Activated CD8-positive, alpha-beta T cell treated with anti-CD3 and anti-CD28 coated beads for 36 hours (primary cell): ENCODE results near the gene ZNF789. TPM values are rescaled to one million over a fixed set of nuclear protein-coding genes. Genes with fewer than 3 reads are reported as not detected.
"Not testable (repeated sequence)": the region's sequence is repeated elsewhere in the genome, so short reads cannot be mapped to it uniquely, and the experiment has no call there.

Source experiments
- ATAC-seq: fragments of 200-7000 bp; cut with Tn5 transposase; one replicate; pipeline ENCODE4 v1.10.0; 2021; ENCODE audit warnings: mild to moderate bottlenecking, moderate library complexity
- CTCF ChIA-PET: fragments of 350-600 bp; sonication (Branson Sonifier 250); formaldehyde crosslinking; loops from one replicate; lab custom pipeline; 2021; ENCODE audit warnings: antibody characterized with exemption; lab: Charles Lee
- POLR2A ChIA-PET: fragments of 350-600 bp; sonication (Branson Sonifier 250); formaldehyde crosslinking; loops from one replicate; lab custom pipeline; 2021; ENCODE audit warnings: antibody characterized with exemption; lab: Charles Lee
- DNase-seq: peaks from one replicate; pipeline ENCODE4 v3.0.0-alpha.2; 2020
- H3K27ac Mint-ChIP-seq: one replicate; pipeline ENCODE4 v1.8.0; 2021; ENCODE audit warnings: mild to moderate bottlenecking, mixed read lengths
- H3K27me3 Mint-ChIP-seq: one replicate; pipeline ENCODE4 v1.8.0; 2021; ENCODE audit warnings: mixed read lengths
- H3K36me3 Mint-ChIP-seq: one replicate; pipeline ENCODE4 v1.8.0; 2021; ENCODE audit warnings: low read depth, mixed read lengths
- H3K4me1 Mint-ChIP-seq: one replicate; pipeline ENCODE4 v1.8.0; 2021; ENCODE audit warnings: low read depth, mixed read lengths
- H3K4me3 Mint-ChIP-seq: one replicate; pipeline ENCODE4 v1.8.0; 2021; ENCODE audit warnings: mild to moderate bottlenecking, moderate library complexity, mixed read lengths
- H3K9me3 Mint-ChIP-seq: one replicate; pipeline ENCODE4 v1.8.0; 2021; ENCODE audit warnings: mixed read lengths
- intact Hi-C: fragments of 100-400 bp; cut with micrococcal nuclease; formaldehyde crosslinking; loops from one replicate; pipeline ENCODE4 v1.10.0; 2022
- total RNA-seq, 2 experiments: library from RNA; stranded (reverse); gene quantifications; one replicate each; pipeline ENCODE4 v1.2.3, GENCODE V29; 2021
- TF ChIP-seq, protein P1 (sequence below): fragments of 200-600 bp; IDR thresholded peaks from one replicate; pipeline ENCODE4 v1.8.0; 2022; ENCODE audit warnings: antibody characterized with exemption, mild to moderate bottlenecking

Gene ZNF789
- total RNA-seq, 2 experiments from 2014 or later: 18.8 to 19.1 TPM

DNA sequence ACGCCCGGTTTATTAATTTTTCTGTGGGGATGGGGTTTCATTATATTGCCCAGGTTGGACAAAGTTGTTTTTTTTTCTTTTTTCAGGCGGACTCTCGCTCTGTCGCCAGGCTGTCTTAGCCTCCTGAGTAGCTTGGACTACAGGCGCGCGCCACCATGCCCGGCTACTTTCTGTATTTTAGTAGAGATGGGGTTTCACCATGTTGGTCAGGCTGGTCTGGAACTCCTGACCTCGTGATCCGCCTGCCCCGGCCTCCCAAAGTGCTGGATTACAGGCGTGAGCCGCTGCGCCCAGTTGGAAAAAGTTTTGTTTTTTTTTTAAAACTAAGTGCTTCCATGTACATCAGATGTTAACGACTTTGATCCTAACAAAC, 27.9 kb downstream of the ZNF789 start:
- DNase-seq (peak; percentile 14), ATAC-seq (no peak)
- ChIA-PET CTCF (interaction anchor here (1.2 to 1.5 kb wide), 3 partner anchors 51 to 80 kb away, joined by 3 to 4 read pairs (median 3); partner anchors contain the start of gene FAM200A), POLR2A (interaction anchor here (0.6 to 3.1 kb wide), 11 partner anchors 17 to 124 kb away, joined by 3 to 20 read pairs (median 4); partner anchors contain the start of genes ATP5MF, ZNF655 and ZNF789)
- H3K27ac Mint-ChIP-seq: peak overlapping the region; percentile 99
- no peaks in the 10 kb centered on the region for H3K27me3 Mint-ChIP-seq
- H3K4me3 Mint-ChIP-seq: peak overlapping the region; percentile 99
- TF ChIP-seq, protein P1, sequence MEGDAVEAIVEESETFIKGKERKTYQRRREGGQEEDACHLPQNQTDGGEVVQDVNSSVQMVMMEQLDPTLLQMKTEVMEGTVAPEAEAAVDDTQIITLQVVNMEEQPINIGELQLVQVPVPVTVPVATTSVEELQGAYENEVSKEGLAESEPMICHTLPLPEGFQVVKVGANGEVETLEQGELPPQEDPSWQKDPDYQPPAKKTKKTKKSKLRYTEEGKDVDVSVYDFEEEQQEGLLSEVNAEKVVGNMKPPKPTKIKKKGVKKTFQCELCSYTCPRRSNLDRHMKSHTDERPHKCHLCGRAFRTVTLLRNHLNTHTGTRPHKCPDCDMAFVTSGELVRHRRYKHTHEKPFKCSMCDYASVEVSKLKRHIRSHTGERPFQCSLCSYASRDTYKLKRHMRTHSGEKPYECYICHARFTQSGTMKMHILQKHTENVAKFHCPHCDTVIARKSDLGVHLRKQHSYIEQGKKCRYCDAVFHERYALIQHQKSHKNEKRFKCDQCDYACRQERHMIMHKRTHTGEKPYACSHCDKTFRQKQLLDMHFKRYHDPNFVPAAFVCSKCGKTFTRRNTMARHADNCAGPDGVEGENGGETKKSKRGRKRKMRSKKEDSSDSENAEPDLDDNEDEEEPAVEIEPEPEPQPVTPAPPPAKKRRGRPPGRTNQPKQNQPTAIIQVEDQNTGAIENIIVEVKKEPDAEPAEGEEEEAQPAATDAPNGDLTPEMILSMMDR: no peak
- intact Hi-C loops: loop anchor here (2.0 to 10.0 kb wide), 2 partner anchors 28 to 54 kb away; partner anchors contain the start of genes FAM200A, ZNF655 and ZNF789
- H3K9me3 Mint-ChIP-seq: peaks cover 3% of the 10 kb centered on the region
- peaks cover 27% of the 10 kb centered on the region for H3K4me1 Mint-ChIP-seq
- peaks cover 32% of the 10 kb centered on the region for H3K36me3 Mint-ChIP-seq

DNA sequence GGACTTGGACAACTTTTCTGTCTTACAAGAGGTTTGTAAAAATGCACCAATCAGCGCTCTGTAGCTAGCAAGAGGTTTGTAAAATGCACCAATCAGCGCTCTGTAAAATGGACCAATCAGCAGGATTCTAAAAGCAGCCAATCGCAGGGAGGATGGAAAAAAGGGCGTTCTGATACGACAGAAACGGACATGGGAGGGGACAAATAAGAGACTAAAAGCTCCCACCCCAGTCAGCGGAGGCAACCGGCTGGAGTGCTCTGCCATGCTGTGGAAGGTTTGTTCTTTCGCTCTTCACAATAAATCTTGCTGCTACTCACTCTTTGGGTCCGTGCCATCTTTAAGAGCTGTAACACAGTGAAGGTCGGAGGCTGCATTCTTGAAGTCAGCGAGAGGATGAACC, 28.5 kb downstream of the ZNF789 start:
- H3K36me3 Mint-ChIP-seq: peaks cover 28% of the 10 kb centered on the region
- DNase-seq: peak; percentile 33

DNA sequence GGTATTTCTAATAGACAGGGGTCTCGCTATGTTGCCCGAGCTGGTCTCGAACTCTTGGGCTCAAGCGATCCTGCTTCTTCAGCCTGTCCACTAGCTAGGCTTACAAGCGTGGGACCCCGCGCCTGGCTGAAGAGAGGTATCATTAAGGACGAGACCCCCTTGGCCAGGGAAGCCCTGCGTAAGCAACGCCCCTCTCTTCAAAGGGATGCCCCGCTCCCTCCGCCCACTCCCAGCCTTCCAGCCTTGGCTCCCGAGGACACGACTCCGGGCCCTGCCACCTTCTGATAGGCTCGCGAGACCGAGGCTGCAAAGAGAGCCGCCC, 31.6 kb downstream of the ZNF789 start:
- no peak for DNase-seq
- no peak for ATAC-seq
- Mint-ChIP-seq H3K27ac (peak overlapping the region; percentile 95), H3K4me3 (peak overlapping the region; percentile 84), H3K4me1 (peaks cover 27% of the 10 kb centered on the region), H3K9me3 (peaks cover 3% of the 10 kb centered on the region), H3K36me3 (peaks cover 18% of the 10 kb centered on the region), H3K27me3 (no peaks in the 10 kb centered on the region)
- intact Hi-C loops: loop anchor here (10.0 kb wide), 1 partner anchor 51 kb away; the partner anchor contains the start of genes FAM200A and ZNF655
- CTCF ChIA-PET: interaction anchor here (0.9 to 1.9 kb wide), 5 partner anchors 11 to 486 kb away, joined by 3 to 6 read pairs (median 4); no protein-coding TSS in a partner anchor
- POLR2A ChIA-PET: interaction anchor here (0.6 to 2.8 kb wide), 9 partner anchors 9 to 415 kb away, joined by 3 to 9 read pairs (median 4); partner anchors contain the start of genes ATP5MF, TRIM4, ZNF655 and ZSCAN25
- TF ChIP-seq, protein P1: no peak

More for the DNA sequence above, 28.5 kb downstream of the ZNF789 start:
- H3K27ac Mint-ChIP-seq, H3K27me3 Mint-ChIP-seq, ATAC-seq, H3K9me3 Mint-ChIP-seq, CTCF ChIA-PET: not testable (repeated sequence)
- intact Hi-C loops: loop anchor here (2.0 to 10.0 kb wide), 2 partner anchors 28 to 54 kb away; partner anchors contain the start of genes FAM200A, ZNF655 and ZNF789
- H3K4me1 Mint-ChIP-seq: peaks cover 32% of the 10 kb centered on the region
- H3K4me3 Mint-ChIP-seq: peak overlapping the region; percentile 99
- POLR2A ChIA-PET: interaction anchor here (1.5 to 3.1 kb wide), 3 partner anchors 28 to 79 kb away, joined by 3 to 19 read pairs (median 11); partner anchors contain the start of genes ATP5MF and ZNF789

DNA sequence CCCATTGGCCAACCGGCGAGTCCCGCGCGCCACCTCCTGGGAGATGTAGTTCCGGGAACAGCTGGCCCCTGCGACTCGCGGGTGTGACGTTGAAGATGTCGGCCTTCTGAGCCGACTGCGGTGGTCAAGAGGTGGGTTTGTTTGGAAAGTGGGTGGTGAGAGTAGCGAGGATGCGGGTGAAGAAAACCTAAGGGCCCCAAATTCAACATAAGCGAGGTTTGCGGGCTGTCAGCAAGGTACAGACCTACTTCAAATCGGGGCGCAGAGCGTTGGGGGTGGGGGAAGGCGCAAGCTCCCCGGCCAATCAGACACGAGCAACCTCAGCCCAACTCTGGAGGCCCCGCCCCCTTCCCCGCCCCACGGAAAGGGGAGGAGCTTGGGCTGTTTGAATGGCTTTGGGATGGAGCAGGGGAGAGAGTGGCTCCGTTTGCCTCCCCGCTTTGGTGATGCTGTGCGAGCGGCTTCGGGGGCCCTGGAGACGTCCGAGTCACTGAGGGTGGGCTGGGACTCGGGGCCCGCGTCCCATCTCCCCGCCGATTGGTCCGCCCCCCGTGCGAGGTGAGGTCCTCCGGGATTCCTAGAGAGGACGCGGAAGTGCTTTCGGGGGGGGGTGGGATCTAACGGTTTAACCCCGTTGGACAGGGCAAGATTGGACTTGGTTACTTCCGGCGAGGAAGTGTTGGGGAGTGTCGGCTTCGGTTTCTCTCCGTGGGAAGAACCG, 32.1 kb downstream of the ZNF789 start, which contains the start of gene ZKSCAN5:
Gene ZKSCAN5 (plus strand): TSS at position 60 of the 721 bp plus-strand sequence. CDS start 1,383 bp downstream, outside the sequence.
- Mint-ChIP-seq H3K27ac (peak within 1 kb of the TSS; percentile 95), H3K4me1 (peaks cover 27% of the 10 kb centered on the region), H3K4me3 (peak within 1 kb of the TSS; percentile 84), H3K36me3 (peaks cover 14% of the 10 kb centered on the region), H3K9me3 (peaks cover 3% of the 10 kb centered on the region), H3K27me3 (no peaks in the 10 kb centered on the region)
- ChIA-PET CTCF (interaction anchor here (0.9 to 1.9 kb wide), 5 partner anchors 10 to 486 kb away, joined by 3 to 6 read pairs (median 4); no protein-coding TSS in a partner anchor), POLR2A (interaction anchor here (0.6 to 2.8 kb wide), 13 partner anchors 9 to 415 kb away, joined by 3 to 9 read pairs (median 3); partner anchors contain the start of genes ATP5MF, TRIM4, ZNF655 and ZSCAN25)
- TF ChIP-seq, protein P1: no peak
- ATAC-seq (peak; percentile 89), DNase-seq (peak; percentile 98)
- intact Hi-C loops: loop anchor here (10.0 kb wide), 1 partner anchor 50 kb away; the partner anchor contains the start of genes FAM200A and ZNF655

DNA sequence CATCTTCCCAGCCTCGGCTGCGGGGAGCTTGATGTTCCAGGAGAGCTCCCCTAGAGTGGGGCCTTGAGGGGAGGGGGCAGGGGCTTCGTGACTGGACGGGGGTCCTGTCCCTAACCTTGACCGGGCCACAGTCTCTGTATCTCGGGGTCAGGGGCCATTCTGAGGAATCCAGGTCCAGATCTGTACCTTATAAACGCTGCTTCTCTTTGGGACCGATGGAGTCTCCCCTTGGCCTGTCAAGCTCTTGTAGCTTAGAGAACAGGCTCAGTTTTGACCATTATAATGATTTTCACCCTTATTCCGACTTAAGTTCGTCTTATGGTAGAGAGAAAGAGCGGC, 32.6 kb downstream of the ZNF789 start:
- CTCF ChIA-PET: interaction anchor here (1.1 to 1.9 kb wide), 3 partner anchors 10 to 52 kb away, joined by 4 to 6 read pairs (median 5); no protein-coding TSS in a partner anchor
- H3K4me1 Mint-ChIP-seq: peaks cover 27% of the 10 kb centered on the region
- H3K27ac Mint-ChIP-seq: peak overlapping the region; percentile 95
- TF ChIP-seq, protein P1: no peak
- peak overlapping the region; percentile 84 for H3K4me3 Mint-ChIP-seq
- no peak for ATAC-seq
- DNase-seq: no peak
- intact Hi-C loops: loop anchor here (10.0 kb wide), 1 partner anchor 50 kb away; the partner anchor contains the start of genes FAM200A and ZNF655
- peaks cover 10% of the 10 kb centered on the region for H3K36me3 Mint-ChIP-seq
- no peaks in the 10 kb centered on the region for H3K27me3 Mint-ChIP-seq
- H3K9me3 Mint-ChIP-seq: peaks cover 3% of the 10 kb centered on the region
- POLR2A ChIA-PET: interaction anchor here (0.7 to 2.8 kb wide), 11 partner anchors 9 to 414 kb away, joined by 3 to 9 read pairs (median 3); partner anchors contain the start of genes ATP5MF, TRIM4, ZNF655 and ZNF789
